GM21390 (cell line): ENCODE data around the gene PRSS56.

Source experiments
- ATAC-seq: cut with Tn5 transposase; IDR thresholded peaks from one replicate; pipeline ENCODE4 v1.9.1; 2021; ENCODE audit not compliant: unreplicated experiment

PRSS56 gene

GRCh38 chr2:232486558-232487384, 33.4 kb upstream of the PRSS56 start:
- no peak for ATAC-seq

GRCh38 chr2:232487385-232488096, 32.6 kb upstream of the PRSS56 start, which contains the start of gene ECEL1:
Gene ECEL1 (minus strand): TSS chr2:232487834. CDS start chr2:232486653, 1,181 bp downstream.
- no peak for ATAC-seq

DNA sequence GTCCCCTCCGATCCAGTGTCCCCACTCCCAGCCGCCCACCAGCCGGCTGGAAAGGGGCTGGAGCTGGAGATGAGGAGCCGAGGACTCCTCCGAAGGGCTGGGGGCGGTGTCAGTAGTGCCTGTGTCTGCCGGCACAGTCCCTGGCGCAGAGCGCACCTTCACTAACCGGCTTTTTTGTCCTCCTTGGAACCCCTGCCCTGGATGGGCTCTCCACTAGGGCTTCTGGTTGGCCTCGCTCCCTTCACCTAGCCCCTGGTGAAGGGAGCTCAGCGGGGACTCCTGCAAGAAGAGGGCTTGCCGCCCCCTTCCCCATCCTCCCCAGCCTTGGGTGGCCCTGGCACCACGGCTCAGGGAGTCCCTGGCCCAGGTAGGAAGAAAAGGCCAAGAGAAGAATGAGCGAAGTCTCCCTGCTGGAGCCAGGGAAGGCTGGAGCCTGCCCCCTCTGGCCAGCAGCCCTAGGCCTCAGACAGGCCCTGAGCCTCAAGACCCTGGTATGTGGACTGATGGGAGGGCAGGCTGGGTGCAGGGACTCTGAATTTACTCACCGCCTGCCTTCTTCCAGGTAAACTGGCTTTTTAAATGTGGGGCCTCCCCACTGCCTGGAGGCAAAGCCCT, 32.0 kb upstream of the PRSS56 start:
- ATAC-seq: no peak

DNA sequence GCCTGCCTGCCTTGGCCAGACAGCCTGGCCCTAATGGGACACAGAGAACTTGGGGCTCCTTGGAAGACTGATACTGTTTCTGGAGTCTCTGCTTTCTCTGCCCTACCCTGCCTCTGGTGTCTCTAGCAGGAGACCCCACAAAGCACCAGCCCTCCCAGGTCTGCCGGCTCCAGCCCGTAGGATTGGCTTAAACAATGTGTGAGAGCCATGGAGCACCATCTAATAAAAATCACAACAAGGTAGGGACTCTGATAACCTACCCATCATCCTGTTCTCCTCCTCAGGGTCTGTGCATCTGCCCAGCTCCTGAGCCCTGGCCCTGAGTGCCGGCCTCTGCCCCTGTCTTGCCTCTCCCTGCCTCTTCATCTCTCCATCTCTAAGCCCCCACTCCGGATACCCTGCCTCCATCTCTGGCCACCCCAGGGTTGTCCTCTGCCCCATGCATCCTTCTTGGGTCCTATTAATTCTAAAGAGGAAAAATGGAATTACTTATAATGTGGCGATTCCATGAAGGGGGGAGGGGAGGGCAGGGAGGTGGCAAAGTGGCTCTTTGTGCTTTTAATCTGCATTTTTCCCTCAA, 31.4 kb upstream of the PRSS56 start:
- no peak for ATAC-seq

DNA sequence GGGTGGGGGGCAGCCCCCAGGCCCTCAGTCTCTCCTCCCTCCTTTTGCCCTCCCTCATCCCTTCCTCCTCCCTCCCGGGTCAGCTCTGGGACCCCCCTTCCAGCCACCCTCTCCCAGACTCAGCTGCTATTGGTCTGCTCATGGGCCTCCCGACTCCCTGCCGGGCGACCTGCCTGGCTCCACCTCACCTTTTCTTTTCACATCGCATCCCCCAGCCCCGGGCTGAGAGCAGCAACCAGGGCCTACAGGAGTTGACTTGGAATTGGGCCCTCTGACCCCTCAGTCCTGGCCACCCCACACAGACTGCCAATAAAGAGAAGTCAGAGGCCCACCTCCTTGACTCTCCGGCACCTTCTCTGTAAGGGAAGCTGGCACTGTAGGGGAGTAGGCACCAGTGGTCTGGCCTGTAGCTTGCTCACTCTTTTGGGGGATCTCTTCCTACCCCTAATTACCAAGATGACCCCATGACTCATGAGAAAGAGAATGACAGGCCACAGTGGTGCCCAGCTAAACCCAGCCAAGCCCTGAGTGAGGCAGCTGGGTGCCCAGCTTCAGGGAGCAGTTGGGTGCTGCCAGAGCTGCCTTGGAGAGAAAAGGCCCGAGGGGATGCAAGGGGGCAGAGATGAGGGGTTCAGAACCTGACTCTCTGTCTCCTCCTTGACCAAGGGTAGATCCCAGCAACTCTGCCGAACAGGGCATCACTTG, 30.5 kb upstream of the PRSS56 start:
- ATAC-seq: no peak

GRCh38 chr2:232490221-232491138, 29.7 kb upstream of the PRSS56 start:
- no peak for ATAC-seq

DNA sequence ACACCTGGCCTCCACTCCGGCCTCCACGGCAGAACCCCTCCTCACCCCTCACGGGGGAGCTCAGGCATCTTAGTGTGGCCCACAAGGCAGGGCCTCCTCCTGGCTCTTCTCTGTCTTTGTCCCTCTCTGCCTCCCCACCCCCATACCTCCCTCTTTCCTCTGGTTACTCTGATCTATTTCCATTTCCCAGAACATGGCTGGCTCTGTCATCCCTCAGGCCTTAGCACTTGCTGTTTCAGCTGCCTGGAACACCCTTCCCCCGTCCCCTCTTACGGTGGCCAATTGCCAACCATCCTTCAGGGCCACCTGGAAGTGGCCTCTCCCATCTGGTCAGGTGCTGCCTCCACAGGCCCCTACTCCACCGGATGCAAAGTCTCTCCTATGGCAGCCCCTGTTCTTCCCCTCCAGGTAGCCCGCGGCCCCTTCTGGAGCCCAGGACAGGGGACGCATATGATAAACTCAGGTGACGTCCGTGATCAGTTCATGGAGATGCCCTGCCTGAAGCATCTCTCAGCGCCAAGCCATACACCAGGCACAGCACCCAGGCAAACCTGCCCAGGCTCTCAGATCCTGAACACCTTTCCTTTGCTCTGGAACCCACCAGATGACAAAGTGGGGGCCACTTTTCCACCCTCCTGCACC, 28.9 kb upstream of the PRSS56 start:
- no peak for ATAC-seq

GRCh38 chr2:232492236-232492848, 27.8 kb upstream of the PRSS56 start:
- ATAC-seq: no peak

DNA sequence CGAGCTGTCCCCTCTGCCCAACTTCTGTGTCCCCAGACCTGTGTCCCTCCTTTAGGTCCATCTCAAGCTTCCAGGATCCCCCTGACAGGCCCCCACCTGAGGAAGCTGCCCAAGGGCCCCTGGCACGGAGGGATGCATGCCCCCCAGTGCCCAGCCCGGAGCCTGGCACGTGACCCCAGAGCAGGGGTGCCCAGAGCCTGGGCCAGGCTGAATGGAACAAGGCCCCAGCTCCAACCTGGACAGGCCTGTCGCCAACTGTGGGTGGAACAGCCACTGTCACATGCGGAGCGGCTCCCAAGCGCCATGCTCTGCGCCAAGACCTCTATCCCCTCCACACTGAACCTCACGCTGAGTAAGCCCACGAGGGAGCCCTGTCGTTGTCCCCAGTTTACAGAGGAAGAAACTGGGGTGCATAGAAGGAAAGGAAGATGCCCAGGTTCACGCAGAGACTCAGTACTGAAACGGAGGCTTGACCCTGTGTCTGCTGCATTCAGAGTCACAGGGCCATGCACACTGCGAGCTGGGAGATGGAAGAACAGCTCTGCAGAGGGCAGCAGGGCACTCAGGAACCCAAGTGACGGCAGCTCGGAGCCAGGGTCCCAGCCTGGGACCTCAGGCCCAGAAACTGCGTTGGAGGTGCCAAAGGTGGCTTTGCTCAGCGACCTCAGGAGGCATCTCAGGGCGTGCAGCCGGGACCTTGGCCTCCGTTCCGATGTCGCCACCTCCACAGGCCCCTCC, 27.1 kb upstream of the PRSS56 start:
- ATAC-seq: no peak

DNA sequence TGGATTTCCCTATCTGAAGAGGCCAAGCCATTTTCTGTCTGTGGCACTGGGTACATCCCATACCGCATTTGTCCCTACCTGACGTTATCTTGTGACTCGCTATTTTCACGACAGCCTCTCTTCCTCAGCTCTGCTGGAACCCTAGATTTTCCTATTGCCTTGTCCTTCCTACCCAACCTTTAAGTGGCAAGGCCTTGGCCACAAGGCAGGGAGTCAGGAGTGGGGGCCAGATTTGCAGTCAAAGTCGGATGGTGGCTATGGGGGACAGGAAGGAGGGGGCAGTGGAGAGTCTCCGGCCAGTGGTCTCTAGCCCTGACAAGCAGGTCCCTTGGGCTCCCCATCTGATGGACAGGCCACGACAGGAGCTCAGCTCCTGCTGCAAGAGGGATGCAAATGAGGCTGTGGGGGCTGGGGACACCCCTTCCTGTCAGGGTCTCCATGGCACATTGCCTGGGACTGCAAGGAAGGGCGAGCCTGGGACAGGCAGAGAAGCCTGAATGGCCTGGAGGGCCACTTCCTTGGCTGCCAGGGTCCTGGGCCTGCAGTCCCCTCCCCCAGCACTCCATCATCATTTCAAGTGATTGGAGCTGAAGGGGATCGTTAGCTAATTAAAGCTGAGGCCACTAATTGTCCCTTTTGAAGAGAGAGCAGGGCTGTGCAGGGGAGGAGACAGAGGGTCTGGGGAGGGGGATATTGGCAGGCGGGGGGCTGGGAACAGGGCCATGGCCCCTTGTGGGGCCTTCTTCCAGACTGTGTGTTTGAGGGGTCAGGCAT, 26.3 kb upstream of the PRSS56 start:
- ATAC-seq: no peak

- no peak for ATAC-seq
Measured at GRCh38 chr2:232494542-232494941, 25.6 kb upstream of the PRSS56 start.

DNA sequence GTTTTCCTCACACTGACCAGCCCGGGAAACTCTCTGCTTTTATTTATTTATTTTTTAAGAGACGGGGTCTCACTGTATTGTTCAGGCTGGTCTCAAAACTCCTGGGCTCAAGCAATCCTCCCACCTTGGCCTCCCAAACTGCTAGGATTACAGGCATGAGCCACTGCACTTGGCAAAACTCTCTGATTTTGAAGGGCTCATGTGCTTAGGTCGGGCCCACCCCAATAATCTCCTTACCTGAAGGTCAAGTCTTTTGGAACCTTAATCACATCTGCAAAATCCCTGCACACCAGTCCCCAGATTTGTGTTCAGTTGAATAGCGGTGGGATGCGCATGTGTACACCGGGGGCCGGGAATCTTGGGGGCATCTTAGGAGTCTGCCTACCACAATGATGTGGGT, 24.9 kb upstream of the PRSS56 start:
- no peak for ATAC-seq

DNA sequence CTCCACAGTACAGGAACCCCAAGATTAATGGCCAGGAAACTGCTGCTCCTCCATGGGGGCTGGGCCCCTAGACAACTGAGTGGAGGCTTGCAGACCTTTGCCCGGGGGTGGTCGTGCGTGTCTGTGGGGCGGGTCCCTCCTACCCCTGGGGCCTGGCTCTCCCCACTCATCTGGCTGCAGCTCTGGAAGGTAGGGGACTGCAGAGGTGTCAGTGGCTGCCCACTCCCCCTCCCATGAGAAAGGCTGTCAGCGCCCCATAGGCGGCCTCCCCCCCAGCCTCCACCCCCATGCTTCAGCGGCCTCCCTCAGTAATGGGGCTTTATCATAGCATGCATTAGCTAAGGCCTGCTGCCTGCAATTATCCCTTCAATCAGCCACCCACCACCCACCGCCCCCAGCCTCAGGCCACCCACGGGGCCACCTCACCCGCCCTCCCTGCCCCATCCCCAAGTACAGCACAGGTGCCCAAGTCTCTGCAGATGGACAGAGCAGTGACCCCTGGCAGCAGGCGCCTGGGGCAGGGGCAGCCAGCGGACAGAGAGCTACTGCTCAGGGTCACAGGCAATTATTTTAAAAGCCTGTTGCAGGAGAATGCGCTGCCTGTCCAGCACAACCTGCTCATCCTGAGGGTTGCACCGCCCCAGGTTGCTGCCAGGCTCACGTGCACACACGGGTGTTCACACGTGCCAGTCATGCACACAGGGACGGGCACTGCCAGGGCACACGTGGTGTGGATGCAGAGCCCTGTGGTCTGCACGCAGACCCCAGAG, 23.5 kb upstream of the PRSS56 start:
- no peak for ATAC-seq

GRCh38 chr2:232497348-232497747, 22.8 kb upstream of the PRSS56 start:
- ATAC-seq: no peak

GRCh38 chr2:232498452-232498851, 21.7 kb upstream of the PRSS56 start:
- no peak for ATAC-seq

GRCh38 chr2:232501331-232501771, 18.8 kb upstream of the PRSS56 start:
- no peak for ATAC-seq
